Measurements from ENCODE around the gene UNC5B. TPM values are rescaled to one million over a fixed set of nuclear protein-coding genes. Genes with fewer than 3 reads are reported as not detected.

Gene UNC5B
- polyA plus RNA-seq, 1 experiment: 8.1 TPM

GRCh38 chr10:71306979-71307378 is 94.6 kb downstream of the UNC5B start:
- CTCF ChIA-PET: interaction anchor here (1.3 kb wide), 1 partner anchor 12 kb away, joined by 3 read pairs; the partner anchor contains the start of gene SLC29A3
- no peak overlapping the region for H3K4me3 ChIP-seq (ENCODE audit: low read depth, low read length)

GRCh38 chr10:71307469-71308085 is 95.2 kb downstream of the UNC5B start:
- Histone ChIP-seq H3K27me3 (ENCODE audit: control insufficient read depth, insufficient read depth, low read length) (peaks cover 10% of the 10 kb centered on the region), H3K9me3 (ENCODE audit: control insufficient read depth, insufficient read depth, low read length) (0 out of 2 replicates have a peak, but pooled peaks cover 3% of the 10 kb centered on the region), H3K27ac (ENCODE audit: low read depth, low read length) (no peak overlapping the region), H3K4me3 (ENCODE audit: low read depth, low read length) (no peak overlapping the region)
- TF ChIP-seq CTCF (IDR thresholded peaks at IDR 0.05; ENCODE audit: low read depth, low read length): no peak
- POLR2A ChIA-PET: no interaction called here
- CTCF ChIA-PET: interaction anchor here (1.3 kb wide), 1 partner anchor 12 kb away, joined by 3 read pairs; the partner anchor contains the start of gene SLC29A3
- no peak for DNase-seq (ENCODE audit: low read depth, low spot score)

More at GRCh38 chr10:71306979-71307378, 94.6 kb downstream of the UNC5B start:
- no peak for TF ChIP-seq CTCF (IDR thresholded peaks at IDR 0.05; ENCODE audit: low read depth, low read length)
- Histone ChIP-seq H3K27me3 (ENCODE audit: control insufficient read depth, insufficient read depth, low read length) (peaks cover 10% of the 10 kb centered on the region), H3K9me3 (ENCODE audit: control insufficient read depth, insufficient read depth, low read length) (0 out of 2 replicates have a peak, but pooled peaks cover 3% of the 10 kb centered on the region), H3K27ac (ENCODE audit: low read depth, low read length) (no peak overlapping the region)
- DNase-seq (ENCODE audit: low read depth, low spot score): no peak
- POLR2A ChIA-PET: no interaction called here

- DNase-seq (ENCODE audit: low read depth, low spot score): no peak
- peaks cover 10% of the 10 kb centered on the region for H3K27me3 ChIP-seq (ENCODE audit: control insufficient read depth, insufficient read depth, low read length)
Observed at GRCh38 chr10:71308244-71308643, 95.9 kb downstream of the UNC5B start.

GRCh38 chr10:71308985-71309384 is 96.6 kb downstream of the UNC5B start:
- TF ChIP-seq CTCF (IDR thresholded peaks at IDR 0.05; ENCODE audit: low read depth, low read length): no peak
- ChIA-PET POLR2A (no interaction called here), CTCF (interaction anchor here (1.0 to 1.2 kb wide), 2 partner anchors 75 to 300 kb away, joined by 3 read pairs; no protein-coding TSS in a partner anchor)
- H3K4me3 ChIP-seq (ENCODE audit: low read depth, low read length): no peak overlapping the region
- peaks cover 10% of the 10 kb centered on the region for H3K27me3 ChIP-seq (ENCODE audit: control insufficient read depth, insufficient read depth, low read length)
- no peak for DNase-seq (ENCODE audit: low read depth, low spot score)
- H3K27ac ChIP-seq (ENCODE audit: low read depth, low read length): no peak overlapping the region
- 0 out of 2 replicates have a peak, but pooled peaks cover 3% of the 10 kb centered on the region for H3K9me3 ChIP-seq (ENCODE audit: control insufficient read depth, insufficient read depth, low read length)

More at GRCh38 chr10:71308244-71308643, 95.9 kb downstream of the UNC5B start:
- Histone ChIP-seq H3K27ac (ENCODE audit: low read depth, low read length) (no peak overlapping the region), H3K9me3 (ENCODE audit: control insufficient read depth, insufficient read depth, low read length) (0 out of 2 replicates have a peak, but pooled peaks cover 3% of the 10 kb centered on the region), H3K4me3 (ENCODE audit: low read depth, low read length) (no peak overlapping the region)
- CTCF ChIA-PET: no interaction called here
- TF ChIP-seq CTCF (IDR thresholded peaks at IDR 0.05; ENCODE audit: low read depth, low read length): no peak
- POLR2A ChIA-PET: no interaction called here

- no peak for TF ChIP-seq CTCF (IDR thresholded peaks at IDR 0.05; ENCODE audit: low read depth, low read length)
- ChIA-PET CTCF (interaction anchor here (1.0 to 1.4 kb wide), 4 partner anchors 9 to 299 kb away, joined by 3 to 4 read pairs (median 3); no protein-coding TSS in a partner anchor), POLR2A (no interaction called here)
- Histone ChIP-seq H3K27ac (ENCODE audit: low read depth, low read length) (no peak overlapping the region), H3K9me3 (ENCODE audit: control insufficient read depth, insufficient read depth, low read length) (0 out of 2 replicates have a peak, but pooled peaks cover 3% of the 10 kb centered on the region), H3K4me3 (ENCODE audit: low read depth, low read length) (no peak overlapping the region), H3K27me3 (ENCODE audit: control insufficient read depth, insufficient read depth, low read length) (peaks cover 11% of the 10 kb centered on the region)
- DNase-seq (ENCODE audit: low read depth, low spot score): no peak
Observed at GRCh38 chr10:71309919-71310318, 97.5 kb downstream of the UNC5B start.
